GM21717 (cell line): ENCODE results near the gene TRMT11.
"Not testable (repeated sequence)": the region's sequence is repeated elsewhere in the genome, so short reads cannot be mapped to it uniquely, and the experiment has no call there.

Experiments used
- ATAC-seq: cut with Tn5 transposase; IDR thresholded peaks from one replicate; pipeline ENCODE4 v1.9.1; 2021; ENCODE audit warnings: mild to moderate bottlenecking, moderate library complexity; ENCODE audit not compliant: unreplicated experiment

TRMT11 gene

GRCh38 chr6:125986301-125987025 lies at the start of gene TRMT11:
Gene TRMT11 (plus strand): TSS chr6:125986540. CDS start chr6:125986551, 11 bp downstream.
- peak; percentile 96 for ATAC-seq

- ATAC-seq: no peak
These were observed 47.3 kb upstream of the TRMT11 start for GRCh38 chr6:125939026-125939425.

- ATAC-seq: no peak
These were observed 46.5 kb upstream of the TRMT11 start for GRCh38 chr6:125939791-125940190.

GRCh38 chr6:125940247-125941041 lies 45.9 kb upstream of the TRMT11 start:
- no peak for ATAC-seq

GRCh38 chr6:125942672-125943527 lies 43.4 kb upstream of the TRMT11 start:
- no peak for ATAC-seq

- ATAC-seq: no peak
These were observed 42.6 kb upstream of the TRMT11 start for GRCh38 chr6:125943528-125944433.

- no peak for ATAC-seq
These were observed 41.9 kb upstream of the TRMT11 start for GRCh38 chr6:125944434-125944816.

- no peak for ATAC-seq
These were observed 41.4 kb upstream of the TRMT11 start for GRCh38 chr6:125944896-125945295.

GRCh38 chr6:125945378-125946141 lies 40.8 kb upstream of the TRMT11 start:
- ATAC-seq: no peak

GRCh38 chr6:125947615-125948014 lies 38.7 kb upstream of the TRMT11 start:
- no peak for ATAC-seq

GRCh38 chr6:125948455-125948854 lies 37.9 kb upstream of the TRMT11 start:
- ATAC-seq: no peak

- no peak for ATAC-seq
These were observed 37.3 kb upstream of the TRMT11 start for GRCh38 chr6:125949069-125949468.

- no peak for ATAC-seq
These were observed 36.0 kb upstream of the TRMT11 start for GRCh38 chr6:125950293-125950692.

- ATAC-seq: not testable (repeated sequence)
These were observed 35.6 kb upstream of the TRMT11 start for GRCh38 chr6:125950716-125951115.

GRCh38 chr6:125951323-125951722 lies 35.0 kb upstream of the TRMT11 start:
- no peak for ATAC-seq

GRCh38 chr6:125952764-125953501 lies 33.4 kb upstream of the TRMT11 start:
- no peak for ATAC-seq

GRCh38 chr6:125953502-125953875 lies 32.9 kb upstream of the TRMT11 start:
- no peak for ATAC-seq

GRCh38 chr6:125954735-125955339 lies 31.5 kb upstream of the TRMT11 start:
- no peak for ATAC-seq
